Measurements from ENCODE around the gene RETREG1. TPM values are rescaled to one million over a fixed set of nuclear protein-coding genes. Genes with fewer than 3 reads are reported as not detected.

The RETREG1 gene
- total RNA-seq, 1 experiment from 2014 or later: 3.4 TPM

- TF ChIP-seq, protein P1, sequence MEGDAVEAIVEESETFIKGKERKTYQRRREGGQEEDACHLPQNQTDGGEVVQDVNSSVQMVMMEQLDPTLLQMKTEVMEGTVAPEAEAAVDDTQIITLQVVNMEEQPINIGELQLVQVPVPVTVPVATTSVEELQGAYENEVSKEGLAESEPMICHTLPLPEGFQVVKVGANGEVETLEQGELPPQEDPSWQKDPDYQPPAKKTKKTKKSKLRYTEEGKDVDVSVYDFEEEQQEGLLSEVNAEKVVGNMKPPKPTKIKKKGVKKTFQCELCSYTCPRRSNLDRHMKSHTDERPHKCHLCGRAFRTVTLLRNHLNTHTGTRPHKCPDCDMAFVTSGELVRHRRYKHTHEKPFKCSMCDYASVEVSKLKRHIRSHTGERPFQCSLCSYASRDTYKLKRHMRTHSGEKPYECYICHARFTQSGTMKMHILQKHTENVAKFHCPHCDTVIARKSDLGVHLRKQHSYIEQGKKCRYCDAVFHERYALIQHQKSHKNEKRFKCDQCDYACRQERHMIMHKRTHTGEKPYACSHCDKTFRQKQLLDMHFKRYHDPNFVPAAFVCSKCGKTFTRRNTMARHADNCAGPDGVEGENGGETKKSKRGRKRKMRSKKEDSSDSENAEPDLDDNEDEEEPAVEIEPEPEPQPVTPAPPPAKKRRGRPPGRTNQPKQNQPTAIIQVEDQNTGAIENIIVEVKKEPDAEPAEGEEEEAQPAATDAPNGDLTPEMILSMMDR (conservative IDR thresholded peaks at IDR 0.05): no peak
- Histone ChIP-seq H3K56ac (ENCODE audit: insufficient read length, low read depth, low read length) (no peak overlapping the region), H3K27me3 (ENCODE audit: insufficient read depth, low read length) (no peaks in the 10 kb centered on the region), H3T11ph (ENCODE audit: low read length) (no peak overlapping the region), H2BK15ac (ENCODE audit: low read depth, low read length) (no peak overlapping the region), H3K4ac (ENCODE audit: low read depth, low read length) (no peak overlapping the region), H4K91ac (ENCODE audit: insufficient read length, low read depth, low read length) (no peak overlapping the region), H2AFZ (ENCODE audit: low read length) (no peak overlapping the region), H2BK20ac (ENCODE audit: low read depth, low read length, poor library complexity, severe bottlenecking) (no peak overlapping the region), H4K20me1 (ENCODE audit: control insufficient read depth, insufficient read depth, insufficient read length) (no peaks in the 10 kb centered on the region), H4K8ac (replicated peaks; ENCODE audit: insufficient read length, low read depth, low read length) (no peak overlapping the region), H3K9me3 (ENCODE audit: control insufficient read depth, low read depth, low read length) (peaks cover 11% of the 10 kb centered on the region), H3K79me1 (ENCODE audit: insufficient read depth, low read depth, low read length, poor library complexity, severe bottlenecking) (no peaks in the 10 kb centered on the region), H2BK120ac (ENCODE audit: low read depth, low read length, poor library complexity, severe bottlenecking) (no peak overlapping the region), H2AK5ac (ENCODE audit: insufficient read length, low read length) (no peak overlapping the region), H3K4me1 (ENCODE audit: insufficient read depth, low read length) (no peaks in the 10 kb centered on the region), H2BK12ac (ENCODE audit: insufficient read length, low read depth, low read length) (no peak overlapping the region), H3K14ac (ENCODE audit: insufficient read depth, low read length) (no peak overlapping the region), H3K4me2 (ENCODE audit: insufficient read depth, insufficient read length, low read length) (no peak overlapping the region), H3K18ac (ENCODE audit: insufficient read length, low read depth, low read length) (no peak overlapping the region), H2BK5ac (ENCODE audit: insufficient read length, low read length) (no peak overlapping the region), H3K9ac (ENCODE audit: extremely low read depth, insufficient read length, low read length) (no peak overlapping the region), H4K5ac (ENCODE audit: insufficient read length, low read depth, low read length) (no peak overlapping the region), H3K23me2 (ENCODE audit: insufficient read length, low read depth, low read length, poor library complexity, severe bottlenecking) (no peaks in the 10 kb centered on the region), H3K79me2 (ENCODE audit: insufficient read depth, low read length) (no peaks in the 10 kb centered on the region), H3K27ac (ENCODE audit: insufficient read length, low read depth, low read length) (no peak overlapping the region), H3K23ac (ENCODE audit: insufficient read length, low read depth, low read length) (no peak overlapping the region)
- no CpG with 5 or more reads among the region's 1 CpG for WGBS (ENCODE audit: extremely low coverage, insufficient read length, low lambda C conversion rate)
- DNase-seq: no peak
- peaks cover 23 to 26% of the 10 kb centered on the region in 2 experiments for H3K9me3 Mint-ChIP-seq
- H3K36me3 Mint-ChIP-seq (ENCODE audit: insufficient read depth in 1 of 3, low read depth in 3 of 3): peaks cover 5 to 24% (median 17%) of the 10 kb centered on the region in 3 experiments
- H3K4me3 Mint-ChIP-seq: no peak overlapping the region
- H3K27me3 Mint-ChIP-seq (ENCODE audit: low read depth): no peaks in the 10 kb centered on the region; the same call in 1 of the 2 replicates
- no peaks in the 10 kb centered on the region for H3K4me1 Mint-ChIP-seq
- H3K27ac Mint-ChIP-seq: no peak overlapping the region
Measured at GRCh38 chr5:16493261-16493660, 123.5 kb downstream of the RETREG1 start.
